ENCODE data around the gene CMIP.

- TF ChIP-seq CTCF (IDR thresholded peaks at IDR 0.05) (no peak), POLR2A (IDR thresholded peaks at IDR 0.05) (no peak)
Measured at GRCh38 chr16:81680444-81681275, 236.1 kb downstream of the CMIP start.

Measured in prostate gland (tissue), 2 donors.